ENCODE data around the gene SUMO4. TPM values are rescaled to one million over a fixed set of nuclear protein-coding genes. Genes with fewer than 3 reads are reported as not detected.

The SUMO4 gene
- total RNA-seq, 1 donor from 2014 or later, result 1.1 TPM

DNA sequence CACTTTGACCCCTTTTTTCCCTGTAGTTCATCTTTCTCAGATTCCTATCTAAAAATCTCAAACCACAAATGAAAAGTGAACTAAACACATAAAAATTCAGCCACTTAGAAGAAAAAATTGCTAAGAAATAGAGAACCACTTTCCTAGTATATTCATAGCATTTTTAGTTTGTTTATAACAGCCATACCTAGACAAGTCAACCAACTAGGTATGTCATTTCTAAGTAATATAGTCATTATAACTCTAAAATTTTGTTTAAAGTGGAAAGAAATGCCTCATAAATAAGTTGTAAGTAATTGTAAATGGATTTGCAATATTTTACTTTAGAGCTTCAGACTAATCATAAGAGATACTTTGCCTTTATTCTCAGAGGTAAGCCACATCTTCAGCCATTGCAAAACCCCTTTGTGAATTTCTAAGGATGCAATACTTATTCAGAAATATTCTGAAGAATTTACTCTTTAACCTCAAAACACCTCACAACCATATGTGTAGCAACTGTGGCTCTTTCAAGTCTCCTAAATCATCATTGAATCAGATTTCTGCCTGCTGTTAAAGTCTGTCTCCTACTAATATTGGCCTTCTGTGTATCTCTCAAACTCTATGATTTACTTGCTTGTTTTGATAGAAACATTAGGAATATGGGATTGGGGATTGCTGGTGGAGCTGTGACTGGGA, 6.9 kb upstream of the SUMO4 start:
- Mint-ChIP-seq H3K36me3 (ENCODE audit: low read depth) (peaks cover 21% of the 10 kb centered on the region), H3K9me3 (ENCODE audit: low read depth) (no peaks in the 10 kb centered on the region), H3K27ac (ENCODE audit: unreplicated experiment) (no peak overlapping the region), H3K4me1 (ENCODE audit: low read depth) (peaks cover 32% of the 10 kb centered on the region), H3K4me3 (ENCODE audit: unreplicated experiment) (no peak overlapping the region), H3K27me3 (ENCODE audit: low read depth) (no peaks in the 10 kb centered on the region)
- TF ChIP-seq, protein P1, sequence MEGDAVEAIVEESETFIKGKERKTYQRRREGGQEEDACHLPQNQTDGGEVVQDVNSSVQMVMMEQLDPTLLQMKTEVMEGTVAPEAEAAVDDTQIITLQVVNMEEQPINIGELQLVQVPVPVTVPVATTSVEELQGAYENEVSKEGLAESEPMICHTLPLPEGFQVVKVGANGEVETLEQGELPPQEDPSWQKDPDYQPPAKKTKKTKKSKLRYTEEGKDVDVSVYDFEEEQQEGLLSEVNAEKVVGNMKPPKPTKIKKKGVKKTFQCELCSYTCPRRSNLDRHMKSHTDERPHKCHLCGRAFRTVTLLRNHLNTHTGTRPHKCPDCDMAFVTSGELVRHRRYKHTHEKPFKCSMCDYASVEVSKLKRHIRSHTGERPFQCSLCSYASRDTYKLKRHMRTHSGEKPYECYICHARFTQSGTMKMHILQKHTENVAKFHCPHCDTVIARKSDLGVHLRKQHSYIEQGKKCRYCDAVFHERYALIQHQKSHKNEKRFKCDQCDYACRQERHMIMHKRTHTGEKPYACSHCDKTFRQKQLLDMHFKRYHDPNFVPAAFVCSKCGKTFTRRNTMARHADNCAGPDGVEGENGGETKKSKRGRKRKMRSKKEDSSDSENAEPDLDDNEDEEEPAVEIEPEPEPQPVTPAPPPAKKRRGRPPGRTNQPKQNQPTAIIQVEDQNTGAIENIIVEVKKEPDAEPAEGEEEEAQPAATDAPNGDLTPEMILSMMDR (IDR thresholded peaks at IDR 0.05), result no peak
- no peak for DNase-seq (ENCODE audit: low spot score)

DNA sequence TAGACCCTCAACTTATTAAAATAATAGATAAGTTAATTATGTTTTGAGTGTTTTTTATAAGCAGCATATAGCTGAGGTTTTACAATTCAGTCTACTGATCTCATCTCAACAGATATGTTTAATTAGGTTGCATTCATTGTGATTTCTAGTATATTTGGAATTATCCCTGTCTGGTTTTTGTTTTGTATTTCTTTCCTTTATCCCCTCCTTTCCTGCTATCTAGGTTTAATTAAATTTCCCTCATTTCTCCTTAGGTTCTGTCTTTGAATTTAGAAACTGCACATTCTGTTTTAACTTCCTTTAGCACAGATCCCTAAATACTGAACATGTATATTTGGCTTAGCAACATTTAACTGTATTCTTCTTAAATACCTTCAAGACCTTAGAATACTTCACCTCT, 4.9 kb upstream of the SUMO4 start:
- Mint-ChIP-seq H3K27me3 (ENCODE audit: low read depth) (no peaks in the 10 kb centered on the region), H3K36me3 (ENCODE audit: low read depth) (peaks cover 27% of the 10 kb centered on the region), H3K9me3 (ENCODE audit: low read depth) (no peaks in the 10 kb centered on the region), H3K4me3 (ENCODE audit: unreplicated experiment) (no peak overlapping the region), H3K27ac (ENCODE audit: unreplicated experiment) (no peak overlapping the region), H3K4me1 (ENCODE audit: low read depth) (peaks cover 30% of the 10 kb centered on the region)
- TF ChIP-seq, protein P1 (IDR thresholded peaks at IDR 0.05), result no peak
- no peak for DNase-seq (ENCODE audit: low spot score)

DNA sequence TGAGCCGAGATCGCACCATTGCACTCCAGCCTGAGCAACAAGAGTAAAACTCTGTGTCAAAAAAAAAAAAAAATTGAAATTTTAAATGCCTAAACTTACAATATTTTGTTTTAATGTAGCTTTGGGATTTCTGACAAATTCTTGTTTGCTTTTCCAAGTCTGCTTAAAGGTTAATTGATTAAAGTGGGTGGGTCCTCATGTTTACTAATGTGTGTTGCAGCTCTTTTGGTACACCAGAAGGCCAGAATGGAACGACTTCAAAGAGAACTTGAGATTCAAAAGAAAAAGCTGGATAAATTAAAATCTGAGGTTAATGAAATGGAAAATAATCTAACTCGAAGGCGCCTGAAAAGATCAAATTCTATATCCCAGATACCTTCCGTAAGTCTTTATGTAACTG, 2.7 kb upstream of the SUMO4 start:
- TF ChIP-seq, protein P1 (IDR thresholded peaks at IDR 0.05), result no peak
- no peak for DNase-seq (ENCODE audit: low spot score)
- Mint-ChIP-seq H3K27ac (ENCODE audit: unreplicated experiment) (no peak overlapping the region), H3K4me1 (ENCODE audit: low read depth) (peaks cover 18% of the 10 kb centered on the region), H3K27me3 (ENCODE audit: low read depth) (no peaks in the 10 kb centered on the region), H3K9me3 (ENCODE audit: low read depth) (no peaks in the 10 kb centered on the region), H3K4me3 (ENCODE audit: unreplicated experiment) (no peak overlapping the region), H3K36me3 (ENCODE audit: low read depth) (peaks cover 28% of the 10 kb centered on the region)

DNA sequence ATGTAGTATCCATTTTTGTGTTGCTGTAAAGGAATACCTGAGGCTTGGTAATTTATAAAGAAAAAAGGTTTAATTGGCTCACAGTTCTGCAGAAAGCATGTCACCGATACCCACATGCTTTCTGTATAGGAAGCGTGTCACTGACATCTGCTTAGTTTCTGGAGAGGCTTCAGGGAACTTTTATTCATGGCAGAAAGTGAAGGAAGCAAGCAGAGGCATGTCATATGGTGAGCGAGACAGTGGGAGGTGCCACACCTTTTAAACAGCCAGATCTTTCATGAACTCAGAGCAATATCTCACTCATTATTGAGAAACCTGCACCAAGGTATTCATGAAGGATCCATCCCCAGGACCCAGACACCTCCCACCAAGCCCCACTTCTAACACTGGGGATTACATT, 3.5 kb downstream of the SUMO4 start:
- no peak for DNase-seq (ENCODE audit: low spot score)
- no peaks in the 10 kb centered on the region for H3K9me3 Mint-ChIP-seq (ENCODE audit: low read depth)
- H3K4me3 Mint-ChIP-seq (ENCODE audit: unreplicated experiment), result no peak overlapping the region
- H3K36me3 Mint-ChIP-seq (ENCODE audit: low read depth), result peaks cover 34% of the 10 kb centered on the region
- H3K4me1 Mint-ChIP-seq (ENCODE audit: low read depth), result peaks cover 5% of the 10 kb centered on the region
- no peak overlapping the region for H3K27ac Mint-ChIP-seq (ENCODE audit: unreplicated experiment)
- no peaks in the 10 kb centered on the region for H3K27me3 Mint-ChIP-seq (ENCODE audit: low read depth)
- TF ChIP-seq, protein P1 (IDR thresholded peaks at IDR 0.05), result no peak

DNA sequence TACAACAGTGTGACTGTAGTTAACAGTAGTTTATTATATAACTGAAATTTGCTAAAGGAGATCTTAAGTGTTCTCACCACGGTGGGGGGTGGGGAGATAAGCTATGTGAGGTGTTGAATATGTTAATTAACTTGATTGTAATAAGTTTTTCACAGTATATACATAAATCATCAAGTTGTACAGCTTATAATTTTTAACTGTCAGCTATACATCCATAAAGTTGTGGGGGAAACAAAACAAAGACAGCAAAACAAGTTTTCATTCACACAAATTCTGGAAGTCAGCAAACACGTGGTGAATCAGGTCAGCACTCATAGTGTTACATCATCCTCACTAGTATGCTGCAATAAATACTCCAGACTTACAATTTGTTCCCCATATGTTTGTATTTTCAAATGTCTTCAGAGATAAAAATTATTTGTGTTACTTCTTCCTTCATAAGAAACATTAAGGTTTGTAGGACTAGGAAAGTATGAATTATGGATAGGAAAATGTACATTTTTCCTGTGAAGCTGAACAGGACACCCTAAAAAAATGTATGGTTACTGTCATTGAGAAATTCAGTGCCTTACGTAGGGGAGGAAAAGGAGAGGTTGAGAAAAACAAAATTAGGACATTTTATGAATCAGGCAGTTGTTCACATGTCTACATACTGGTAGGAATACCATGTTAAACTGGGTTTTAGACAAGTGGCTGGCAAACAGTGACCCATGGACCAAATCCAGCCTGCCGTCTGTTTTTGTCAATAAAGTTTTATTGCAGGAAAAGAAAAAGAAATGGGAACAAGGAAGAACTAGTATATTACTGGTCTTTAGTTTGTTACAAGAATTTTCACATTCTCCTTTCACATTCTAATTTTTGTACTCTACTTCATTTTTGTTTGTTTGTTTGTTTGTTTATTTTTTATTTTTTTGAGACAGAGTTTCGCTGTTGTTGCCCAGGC, 6.0 kb downstream of the SUMO4 start:
- Mint-ChIP-seq H3K4me3 (ENCODE audit: unreplicated experiment) (no peak overlapping the region), H3K27me3 (ENCODE audit: low read depth) (no peaks in the 10 kb centered on the region), H3K27ac (ENCODE audit: unreplicated experiment) (peak overlapping the region; percentile 22), H3K9me3 (ENCODE audit: low read depth) (no peaks in the 10 kb centered on the region), H3K36me3 (ENCODE audit: low read depth) (peaks cover 30% of the 10 kb centered on the region), H3K4me1 (ENCODE audit: low read depth) (peaks cover 5% of the 10 kb centered on the region)
- TF ChIP-seq, protein P1 (IDR thresholded peaks at IDR 0.05), result no peak
- DNase-seq (ENCODE audit: low spot score), result no peak

All from chondrocyte (in vitro differentiated cells).